BLaER1 treated with 17β-estradiol and CSF1 and Interleukin-3, amounts not matched to agents 10 nM and 100 nM (cell line): ENCODE results near the gene SACM1L.

Source experiments
- H3K27ac ChIP-seq, 11 experiments: shearing (Covaris generic); formaldehyde crosslinking; 2 replicates each; pipeline ENCODE4 v1.8.1; 2022
- H3K27me3 ChIP-seq, 11 experiments: shearing (Covaris generic); formaldehyde crosslinking; 2 replicates each; pipeline ENCODE4 v1.8.1; 2022
- H3K36me3 ChIP-seq, 11 experiments: shearing (Covaris generic); formaldehyde crosslinking; 2 replicates each; pipeline ENCODE4 v1.8.1; 2022
- H3K4me1 ChIP-seq, 10 experiments: shearing (Covaris generic); formaldehyde crosslinking; 2 replicates each; pipeline ENCODE4 v1.8.1; 2022
- H3K4me2 ChIP-seq, 11 experiments: shearing (Covaris generic); formaldehyde crosslinking; 2 replicates each; pipeline ENCODE4 v1.8.1; 2022
- H3K4me3 ChIP-seq, 10 experiments: shearing (Covaris generic); formaldehyde crosslinking; 2 replicates each; pipeline ENCODE4 v1.8.1; 2022
- H3K9ac ChIP-seq, 11 experiments: shearing (Covaris generic); formaldehyde crosslinking; 2 replicates each; pipeline ENCODE4 v1.8.1; 2022
- H3K9me3 ChIP-seq, 11 experiments: shearing (Covaris generic); formaldehyde crosslinking; replicated peaks in 1 of 11; 2 replicates each; pipeline ENCODE4 v1.8.1; 2022
- H4K20me1 ChIP-seq, 11 experiments: shearing (Covaris generic); formaldehyde crosslinking; 2 replicates each; pipeline ENCODE4 v1.8.1; 2022
- Cebpa-rat ChIP-seq, 11 experiments: shearing (Covaris generic); IDR thresholded peaks; 2 replicates each; pipeline ENCODE4 v1.8.1; 2022

Gene SACM1L

DNA sequence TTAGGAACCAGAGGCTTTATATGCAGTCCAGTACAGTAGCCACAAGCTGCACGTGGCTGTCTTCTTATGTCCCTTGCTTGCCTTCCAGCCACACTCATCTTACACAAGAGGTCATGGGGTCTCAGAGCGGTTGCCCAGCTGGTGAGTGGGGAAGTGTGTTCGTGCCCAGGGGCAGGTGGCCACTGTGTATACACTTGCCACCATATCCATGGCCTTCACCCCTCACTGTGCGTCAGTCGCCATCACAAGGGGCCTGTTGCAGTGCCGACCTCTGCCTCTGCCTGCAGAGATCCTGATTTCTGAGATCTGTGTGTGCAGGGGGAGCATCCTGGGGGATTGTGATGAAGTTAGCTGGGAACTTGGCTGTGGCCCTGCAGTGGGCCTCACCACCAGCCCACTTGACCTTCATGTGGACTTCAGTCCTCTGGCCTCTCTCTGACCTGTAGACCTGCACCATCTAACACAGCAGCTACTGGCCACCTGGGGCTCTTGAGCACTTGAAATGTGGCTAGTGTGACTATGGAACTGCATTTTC is 43.1 kb upstream of the SACM1L start:
- H4K20me1 ChIP-seq, result peaks cover 10 to 62% (median 44%) of the 10 kb centered on the region in 11 experiments; a peak in 19 of 22 replicates
- no peaks in the 10 kb centered on the region for H3K27me3 ChIP-seq
- H3K4me2 ChIP-seq, result peak overlapping the region in 9 of 11 experiments; percentile 38 to 92 (median 80); a peak in 15 of 22 replicates
- H3K27ac ChIP-seq, result peak overlapping the region; percentile 59 to 94 (median 75); a peak in 20 of 22 replicates
- H3K9me3 ChIP-seq, result peaks cover 0 to 32% (median 27%) of the 10 kb centered on the region in 11 experiments; a peak in 17 of 22 replicates
- H3K36me3 ChIP-seq, result peaks cover 8 to 87% (median 78%) of the 10 kb centered on the region in 11 experiments; a peak in 19 of 22 replicates
- TF ChIP-seq Cebpa-rat (IDR thresholded peaks at IDR 0.05), result no peak
- peak overlapping the region in 6 of 11 experiments; percentile 49 to 80 (median 68); a peak in 9 of 22 replicates for H3K9ac ChIP-seq
- H3K4me1 ChIP-seq, result peaks cover 0 to 84% (median 60%) of the 10 kb centered on the region in 10 experiments; a peak in 17 of 20 replicates
- H3K4me3 ChIP-seq, result no peak overlapping the region

DNA sequence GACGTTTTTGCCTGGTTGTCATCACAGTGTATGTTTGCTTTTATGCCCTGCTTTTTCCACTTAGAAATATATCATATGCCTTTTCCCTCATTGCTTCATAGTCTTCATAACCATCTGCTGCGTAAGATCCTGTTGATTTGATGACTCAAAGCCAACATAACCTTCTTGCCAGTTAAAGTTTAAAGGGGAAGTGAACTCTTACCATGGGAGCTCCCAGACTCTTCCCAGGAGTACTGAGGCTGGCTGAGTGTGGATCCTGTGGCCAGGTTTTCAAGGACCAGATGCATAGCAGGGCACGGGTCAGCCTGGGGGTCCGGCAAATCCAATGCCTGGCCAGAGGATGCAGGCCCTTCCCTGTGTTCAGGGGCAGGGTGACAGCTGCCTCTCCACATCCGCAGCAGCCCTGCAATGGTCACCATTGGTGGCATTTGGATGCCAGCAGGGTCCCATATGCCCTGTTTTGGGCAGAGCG is 42.0 kb upstream of the SACM1L start:
- Histone ChIP-seq H3K9me3 (peaks cover 0 to 32% (median 27%) of the 10 kb centered on the region in 11 experiments; a peak in 17 of 22 replicates), H3K36me3 (peaks cover under 1 to 84% (median 68%) of the 10 kb centered on the region in 11 experiments; a peak in 19 of 22 replicates), H3K4me2 (peak overlapping the region in 10 of 11 experiments; percentile 32 to 92 (median 73); a peak in 18 of 22 replicates), H3K27ac (peak overlapping the region; percentile 59 to 94 (median 75); a peak in 21 of 22 replicates), H3K9ac (peak overlapping the region in 8 of 11 experiments; percentile 14 to 80 (median 62); a peak in 16 of 22 replicates), H3K4me3 (peak overlapping the region in 3 of 10 experiments; percentile 9 to 33 (median 28); a peak in 2 of 20 replicates), H4K20me1 (peaks cover 8 to 64% (median 46%) of the 10 kb centered on the region in 11 experiments; a peak in 19 of 22 replicates), H3K4me1 (peaks cover 0 to 84% (median 56%) of the 10 kb centered on the region in 10 experiments; a peak in 17 of 20 replicates), H3K27me3 (no peaks in the 10 kb centered on the region)
- peak in 5 of 11 experiments; percentile 37 to 77 (median 44); a peak in 5 of 22 replicates for TF ChIP-seq Cebpa-rat (IDR thresholded peaks at IDR 0.05)

DNA sequence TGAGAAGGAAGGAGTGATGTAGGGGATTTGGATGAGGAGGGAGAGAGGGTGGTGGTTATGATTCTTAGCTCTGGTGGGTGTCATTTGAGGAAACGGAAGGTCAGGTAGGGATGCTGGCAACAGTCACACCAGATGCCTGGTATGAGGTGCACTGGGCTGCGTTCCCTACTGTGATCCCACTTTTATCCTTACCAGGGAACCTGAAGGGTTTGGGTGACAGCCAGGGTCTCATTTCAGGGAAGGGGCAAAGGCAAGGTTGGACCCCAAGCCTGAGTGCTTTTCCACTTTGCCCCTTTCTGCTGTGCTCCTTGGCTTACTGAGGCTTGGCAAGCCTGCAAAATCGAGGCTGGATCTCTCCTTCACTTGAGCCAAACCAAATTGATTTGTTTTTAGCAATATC is 36.0 kb upstream of the SACM1L start:
- peak overlapping the region in 9 of 11 experiments; percentile 44 to 83 (median 63); a peak in 14 of 22 replicates for H3K27ac ChIP-seq
- peaks cover 0 to 21% (median 17%) of the 10 kb centered on the region in 11 experiments; a peak in 17 of 22 replicates for H3K9me3 ChIP-seq
- no peak for TF ChIP-seq Cebpa-rat (IDR thresholded peaks at IDR 0.05)
- H3K9ac ChIP-seq, result peak overlapping the region in 1 of 11 experiments; percentile 3; a peak in 2 of 22 replicates
- no peaks in the 10 kb centered on the region for H3K27me3 ChIP-seq
- H3K4me1 ChIP-seq, result peaks cover 26 to 79% (median 52%) of the 10 kb centered on the region in 10 experiments
- H4K20me1 ChIP-seq, result peaks cover 20 to 66% (median 37%) of the 10 kb centered on the region in 11 experiments; a peak in 17 of 22 replicates
- peak overlapping the region in 6 of 11 experiments; percentile 5 to 73 (median 49); a peak in 7 of 22 replicates for H3K4me2 ChIP-seq
- H3K36me3 ChIP-seq, result peaks cover 6 to 54% (median 37%) of the 10 kb centered on the region in 11 experiments; a peak in 20 of 22 replicates
- H3K4me3 ChIP-seq, result no peak overlapping the region

DNA sequence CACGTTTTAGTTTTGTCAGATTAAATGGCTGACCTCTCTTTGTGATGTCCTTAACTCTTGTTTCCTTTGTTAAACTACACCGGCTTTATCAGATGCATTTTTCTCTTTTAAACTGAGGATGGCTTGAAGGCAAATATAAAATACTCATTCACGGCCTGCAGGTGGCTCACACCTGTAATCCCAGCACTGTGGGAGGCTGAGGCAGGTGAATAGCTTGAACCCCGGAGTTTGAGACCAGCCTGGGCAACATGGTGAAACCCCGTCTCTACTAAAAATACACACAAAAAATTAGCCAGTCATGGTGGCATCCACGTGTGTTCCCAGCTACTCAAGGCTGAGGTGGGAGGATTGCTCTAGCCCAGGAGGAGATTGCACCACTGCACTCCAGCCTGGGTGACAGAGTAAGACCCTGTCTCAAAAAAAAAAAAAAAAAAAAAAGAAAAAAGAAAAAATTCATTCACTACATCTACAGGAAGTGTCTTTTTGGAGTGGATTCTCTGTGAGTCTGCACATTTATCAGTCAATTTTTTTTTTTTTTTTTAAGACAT is 34.7 kb upstream of the SACM1L start:
- peak in 1 of 11 experiments; percentile 49; a peak in 2 of 22 replicates for TF ChIP-seq Cebpa-rat (IDR thresholded peaks at IDR 0.05)
- H3K4me2 ChIP-seq, result peak overlapping the region; percentile 12 to 73 (median 43); a peak in 14 of 22 replicates
- H3K27me3 ChIP-seq, result no peaks in the 10 kb centered on the region
- peaks cover 7 to 46% (median 29%) of the 10 kb centered on the region in 11 experiments; a peak in 16 of 22 replicates for H3K36me3 ChIP-seq
- peaks cover 26 to 72% (median 52%) of the 10 kb centered on the region in 10 experiments for H3K4me1 ChIP-seq
- H3K9me3 ChIP-seq, result peaks cover 0 to 9% (median 4%) of the 10 kb centered on the region in 11 experiments; a peak in 11 of 22 replicates
- H3K27ac ChIP-seq, result peak overlapping the region in 10 of 11 experiments; percentile 60 to 83 (median 70); a peak in 17 of 22 replicates
- H4K20me1 ChIP-seq, result peaks cover 24 to 77% (median 47%) of the 10 kb centered on the region in 11 experiments; a peak in 17 of 22 replicates
- H3K4me3 ChIP-seq, result no peak overlapping the region
- H3K9ac ChIP-seq, result peak overlapping the region in 5 of 11 experiments; percentile 8 to 52 (median 26); a peak in 6 of 22 replicates

DNA sequence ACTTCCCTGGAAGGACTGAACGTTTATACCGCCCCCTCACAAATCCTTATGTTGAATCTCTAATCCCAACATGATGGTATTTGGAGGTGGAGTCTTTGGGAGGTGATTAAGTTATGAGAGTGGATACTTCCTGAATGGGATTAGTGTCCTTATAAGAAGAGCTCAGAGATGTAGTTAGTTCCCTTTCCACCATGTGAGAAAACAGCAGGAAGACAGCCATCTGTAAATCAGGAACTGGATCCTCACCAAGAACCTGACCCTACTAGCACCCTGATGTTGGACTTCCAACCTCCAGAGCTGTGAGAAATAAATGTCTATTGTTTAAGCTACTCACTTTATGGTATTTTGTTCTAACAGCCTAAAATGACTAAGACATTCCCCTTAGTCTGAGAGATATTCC is 33.3 kb upstream of the SACM1L start:
- Histone ChIP-seq H3K4me1 (peaks cover 26 to 68% (median 53%) of the 10 kb centered on the region in 10 experiments), H3K4me2 (peak overlapping the region; percentile 16 to 73 (median 43); a peak in 20 of 22 replicates), H4K20me1 (peaks cover 24 to 91% (median 62%) of the 10 kb centered on the region in 11 experiments; a peak in 18 of 22 replicates), H3K27ac (peak overlapping the region in 10 of 11 experiments; percentile 60 to 83 (median 70); a peak in 20 of 22 replicates), H3K9ac (peak overlapping the region in 7 of 11 experiments; percentile 21 to 57 (median 38); a peak in 8 of 22 replicates), H3K27me3 (no peaks in the 10 kb centered on the region), H3K36me3 (peaks cover 7 to 54% (median 33%) of the 10 kb centered on the region in 11 experiments; a peak in 15 of 22 replicates), H3K4me3 (no peak overlapping the region), H3K9me3 (no peaks in the 10 kb centered on the region)
- no peak for TF ChIP-seq Cebpa-rat (IDR thresholded peaks at IDR 0.05)

DNA sequence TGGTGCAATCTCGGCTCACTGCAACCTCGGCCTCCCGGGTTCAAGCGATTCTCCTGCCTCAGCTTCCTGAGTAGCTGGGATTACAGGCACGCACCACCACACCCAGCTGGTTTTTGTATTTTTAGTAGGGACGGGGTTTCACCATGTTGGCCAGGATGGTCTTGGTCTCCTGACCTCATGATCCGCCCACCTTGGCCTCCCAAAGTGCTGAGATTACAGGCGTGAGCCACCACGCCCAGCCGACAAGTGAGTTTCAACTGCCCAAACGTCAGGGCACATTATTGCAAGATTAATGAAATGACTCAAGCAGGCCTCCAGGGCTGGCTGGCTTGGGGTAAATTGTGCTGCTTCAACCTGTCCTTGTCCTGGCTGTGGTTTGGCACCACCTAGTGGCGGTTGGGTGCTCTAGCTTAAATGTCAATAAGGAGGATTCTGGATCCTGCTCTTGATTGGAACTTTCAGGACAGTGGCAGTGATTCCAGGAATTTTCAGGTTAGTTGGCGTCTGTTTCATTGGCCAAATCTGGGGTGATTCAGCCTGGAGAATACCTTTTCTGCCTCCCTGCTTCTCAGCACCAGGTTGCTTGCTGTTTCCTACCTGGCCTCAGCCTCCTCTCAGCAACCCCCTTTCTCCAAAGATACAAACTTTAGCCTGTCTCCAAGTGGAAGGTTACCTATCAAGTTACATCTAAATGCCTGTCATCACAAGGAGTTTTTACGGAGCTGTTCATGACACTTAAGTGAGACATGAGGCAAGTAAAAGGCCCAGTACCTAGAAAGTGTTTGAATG is 32.4 kb upstream of the SACM1L start:
- Histone ChIP-seq H3K36me3 (peaks cover 7 to 63% (median 35%) of the 10 kb centered on the region in 11 experiments; a peak in 16 of 22 replicates), H3K4me2 (peak overlapping the region; percentile 16 to 73 (median 43); a peak in 18 of 22 replicates), H3K27me3 (no peaks in the 10 kb centered on the region), H3K9ac (peak overlapping the region in 9 of 11 experiments; percentile 3 to 64 (median 42); a peak in 12 of 22 replicates), H3K4me1 (peaks cover 26 to 60% (median 53%) of the 10 kb centered on the region in 10 experiments), H4K20me1 (peaks cover 20 to 95% (median 62%) of the 10 kb centered on the region in 11 experiments; a peak in 18 of 22 replicates), H3K4me3 (0 out of 20 replicates have a peak overlapping the region, but pooled peaks of 1 of the 10 experiments have one; percentile 7), H3K27ac (peak overlapping the region in 10 of 11 experiments; percentile 60 to 83 (median 70); a peak in 20 of 22 replicates), H3K9me3 (no peaks in the 10 kb centered on the region)
- TF ChIP-seq Cebpa-rat (IDR thresholded peaks at IDR 0.05), result peak in 7 of 11 experiments; percentile 16 to 92 (median 54); a peak in 8 of 22 replicates

DNA sequence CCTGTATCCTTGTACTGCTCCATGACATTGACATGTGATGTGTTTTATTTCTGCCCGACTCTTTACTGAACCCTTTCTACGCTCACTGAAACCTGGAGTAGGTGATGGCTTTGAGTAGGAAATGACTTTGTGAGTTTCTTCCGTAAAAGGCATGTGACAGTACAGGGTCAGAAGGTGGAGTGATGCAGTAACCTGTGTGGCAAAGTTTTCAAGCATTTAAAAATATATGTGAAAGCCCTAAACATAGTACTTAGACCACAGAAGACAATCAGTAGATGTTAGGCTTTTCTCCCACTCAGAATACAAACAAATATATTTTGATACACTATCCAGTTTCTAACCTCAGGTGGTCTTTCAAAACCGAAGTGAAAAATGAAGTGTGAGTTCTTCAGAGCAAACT is 31.3 kb upstream of the SACM1L start:
- Histone ChIP-seq H3K4me3 (no peak overlapping the region), H4K20me1 (peaks cover 14 to 89% (median 55%) of the 10 kb centered on the region in 11 experiments; a peak in 18 of 22 replicates), H3K27me3 (no peaks in the 10 kb centered on the region), H3K27ac (peak overlapping the region in 3 of 11 experiments; percentile 79 to 83 (median 80); a peak in 3 of 22 replicates), H3K36me3 (peaks cover 7 to 59% (median 32%) of the 10 kb centered on the region in 11 experiments; a peak in 16 of 22 replicates), H3K9ac (peak overlapping the region in 2 of 11 experiments; percentile 29 to 64; a peak in 1 of 22 replicates), H3K4me1 (peaks cover 26 to 50% (median 45%) of the 10 kb centered on the region in 10 experiments), H3K9me3 (no peaks in the 10 kb centered on the region), H3K4me2 (no peak overlapping the region)
- TF ChIP-seq Cebpa-rat (IDR thresholded peaks at IDR 0.05), result no peak
